HG03342 (cell line): Measurements from ENCODE around the gene CHRM4.

Experiments
- ATAC-seq: cut with Tn5 transposase; IDR thresholded peaks from one replicate; pipeline ENCODE4 v1.9.1; 2021; ENCODE audit warnings: mild to moderate bottlenecking, moderate library complexity; ENCODE audit not compliant: unreplicated experiment

CHRM4 gene

GRCh38 chr11:46351148-46351547, 40.4 kb downstream of the CHRM4 start:
- no peak for ATAC-seq

- no peak for ATAC-seq
Measured at GRCh38 chr11:46350695-46351094, 40.9 kb downstream of the CHRM4 start.

- ATAC-seq, result no peak
Measured at GRCh38 chr11:46348566-46349401, 42.8 kb downstream of the CHRM4 start.

GRCh38 chr11:46347637-46348311, 43.8 kb downstream of the CHRM4 start:
- no peak for ATAC-seq

GRCh38 chr11:46346886-46347636, 44.5 kb downstream of the CHRM4 start, which contains the start of gene DGKZ:
DGKZ (plus strand) TSS chr11:46347463; CDS start chr11:46347660, 197 bp downstream.
- ATAC-seq, result peak; percentile 69

GRCh38 chr11:46345881-46346484, 45.6 kb downstream of the CHRM4 start:
- ATAC-seq, result no peak

GRCh38 chr11:46345131-46345597, 46.4 kb downstream of the CHRM4 start:
- no peak for ATAC-seq

- ATAC-seq, result no peak
Measured at GRCh38 chr11:46343520-46343919, 48.1 kb downstream of the CHRM4 start.

DNA sequence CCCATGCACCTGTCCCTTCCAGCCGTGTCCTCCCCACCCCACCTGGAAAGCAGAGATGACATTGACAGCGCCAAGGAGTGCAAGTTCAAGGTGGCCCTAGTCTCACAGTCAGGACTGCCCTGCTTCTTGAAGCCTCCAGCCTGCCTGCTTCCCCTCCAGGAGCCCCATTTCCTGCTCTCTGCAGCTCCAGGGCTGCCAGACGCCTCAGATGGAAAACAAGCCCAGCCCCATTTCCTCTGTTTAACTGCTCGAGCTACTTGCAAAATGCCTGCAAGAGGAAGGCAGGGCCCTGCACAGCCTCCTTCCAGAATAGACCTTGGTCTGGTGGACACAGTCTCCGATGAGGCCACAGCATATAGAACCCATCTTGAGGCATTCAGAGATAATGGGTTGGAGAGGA, 49.3 kb downstream of the CHRM4 start:
- no peak for ATAC-seq

DNA sequence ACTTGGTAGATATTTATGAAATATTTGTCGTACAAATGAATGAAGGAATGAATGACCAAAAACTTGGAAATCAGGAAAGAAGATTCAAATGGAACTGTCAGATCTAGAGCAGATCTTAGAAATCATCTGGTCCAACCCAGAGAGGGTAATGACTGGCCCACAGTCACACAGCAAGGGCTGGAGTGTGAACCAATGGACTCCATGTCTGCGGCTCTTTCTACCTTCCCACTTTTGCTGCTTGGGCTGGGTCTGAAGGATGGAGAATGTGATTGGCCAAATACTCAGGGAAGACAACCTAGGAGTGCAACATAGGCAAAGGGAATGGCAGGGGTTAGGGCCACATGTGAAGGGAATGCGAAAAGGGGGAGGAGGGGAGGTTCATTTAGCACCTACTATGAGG, 50.1 kb downstream of the CHRM4 start:
- ATAC-seq, result no peak

DNA sequence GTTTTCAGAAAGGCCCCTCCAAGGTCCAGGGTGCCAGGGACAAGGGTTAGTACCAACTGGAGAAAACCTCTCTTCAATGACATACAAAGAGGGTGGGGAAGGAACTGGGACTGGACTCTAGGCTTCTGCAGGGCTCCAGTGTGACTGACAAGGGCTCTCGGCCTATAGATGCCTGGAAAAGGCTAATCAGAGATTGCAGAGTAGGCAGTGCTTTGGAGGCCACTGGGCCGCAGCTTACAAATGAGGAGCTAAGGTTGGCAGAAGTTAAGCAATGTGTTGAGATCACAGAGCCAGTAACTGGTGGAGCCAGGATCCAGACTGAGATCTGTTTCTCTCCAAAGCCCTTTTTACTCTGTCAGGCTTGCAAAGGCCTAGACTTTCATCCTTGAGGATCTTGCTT, 51.8 kb downstream of the CHRM4 start:
- no peak for ATAC-seq

GRCh38 chr11:46338988-46339666, 52.4 kb downstream of the CHRM4 start:
- ATAC-seq, result no peak

GRCh38 chr11:46338636-46338987, 53.0 kb downstream of the CHRM4 start:
- no peak for ATAC-seq

- ATAC-seq, result no peak
Measured at GRCh38 chr11:46337626-46338345, 53.8 kb downstream of the CHRM4 start.

GRCh38 chr11:46336563-46337180, 54.9 kb downstream of the CHRM4 start:
- no peak for ATAC-seq

GRCh38 chr11:46335890-46336562, 55.5 kb downstream of the CHRM4 start:
- no peak for ATAC-seq

GRCh38 chr11:46335271-46335670, 56.3 kb downstream of the CHRM4 start:
- ATAC-seq, result no peak

DNA sequence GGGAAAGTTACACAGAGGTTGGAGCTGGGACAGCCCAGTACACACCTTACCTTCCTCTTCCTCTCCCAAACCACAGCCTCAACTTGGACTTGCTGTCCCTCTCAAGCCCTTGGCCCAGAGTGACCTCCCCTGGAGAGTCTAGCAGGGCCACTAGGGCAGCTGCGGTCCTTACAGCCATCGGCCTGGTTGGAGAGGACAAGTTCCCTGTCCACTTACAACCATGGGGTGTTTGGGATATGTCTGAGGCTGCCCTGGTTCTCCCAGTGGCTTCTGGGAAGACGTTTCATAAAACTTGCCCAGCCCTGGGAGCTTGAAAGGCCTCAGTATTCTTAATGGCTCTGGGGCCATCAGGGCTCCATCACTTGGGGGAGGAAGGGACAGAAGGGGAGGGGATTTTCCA, 57.4 kb downstream of the CHRM4 start:
- no peak for ATAC-seq
